H9 (cell line): Measurements from ENCODE around the gene ID4. TPM values are rescaled to one million over a fixed set of nuclear protein-coding genes. Genes with fewer than 3 reads are reported as not detected.

Experiments
- DNase-seq: peaks from one replicate; pipeline ENCODE4 v3.0.0-alpha.2; 2017
- H2AFZ ChIP-seq: one replicate; pipeline ENCODE4 v1.6.1; 2013; ENCODE audit warnings: mild to moderate bottlenecking, low read length, control low read depth, moderate library complexity
- H2AK5ac ChIP-seq: 2 replicates; pipeline ENCODE4 v1.6.1; 2013; ENCODE audit warnings: low read length, control low read depth, mixed read lengths; ENCODE audit not compliant: insufficient read length
- H2BK120ac ChIP-seq: one replicate; pipeline ENCODE4 v1.6.1; 2013; ENCODE audit warnings: low read depth, mild to moderate bottlenecking, low read length, control low read depth, inconsistent platforms; ENCODE audit not compliant: poor library complexity, severe bottlenecking
- H2BK12ac ChIP-seq: 2 replicates; pipeline ENCODE4 v1.6.1; 2013; ENCODE audit warnings: low read length, control low read depth, mixed read lengths, low read depth; ENCODE audit not compliant: insufficient read length
- H2BK15ac ChIP-seq: 2 replicates; pipeline ENCODE4 v1.6.1; 2013; ENCODE audit warnings: low read depth, low read length, control low read depth
- H2BK20ac ChIP-seq: one replicate; pipeline ENCODE4 v1.6.1; 2013; ENCODE audit warnings: low read depth, mild to moderate bottlenecking, low read length, control low read depth, inconsistent platforms; ENCODE audit not compliant: poor library complexity, severe bottlenecking
- H2BK5ac ChIP-seq: 2 replicates; pipeline ENCODE4 v1.6.1; 2013; ENCODE audit warnings: low read length, control low read depth, mixed read lengths; ENCODE audit not compliant: insufficient read length
- H3K14ac ChIP-seq: 2 replicates; pipeline ENCODE4 v1.6.1; 2013; ENCODE audit warnings: low read length, control low read depth; ENCODE audit not compliant: insufficient read depth
- H3K18ac ChIP-seq: 2 replicates; pipeline ENCODE4 v1.6.1; 2013; ENCODE audit warnings: low read depth, mild to moderate bottlenecking, mixed read lengths, low read length, control low read depth; ENCODE audit not compliant: insufficient read length
- H3K23ac ChIP-seq: 2 replicates; pipeline ENCODE4 v1.6.1; 2013; ENCODE audit warnings: low read length, control low read depth, mixed read lengths, low read depth; ENCODE audit not compliant: insufficient read length
- H3K23me2 ChIP-seq: 2 replicates; pipeline ENCODE4 v1.6.1; 2013; ENCODE audit warnings: low read depth, mild to moderate bottlenecking, mixed read lengths, low read length, control low read depth; ENCODE audit not compliant: insufficient read length, poor library complexity, severe bottlenecking
- H3K27ac ChIP-seq: 2 replicates; pipeline ENCODE4 v1.5.1; 2013; ENCODE audit warnings: low read length, control low read depth, mixed read lengths, low read depth; ENCODE audit not compliant: insufficient read length
- H3K27me3 ChIP-seq: 2 replicates; pipeline ENCODE4 v1.6.1; 2013; ENCODE audit warnings: low read length, control low read depth, inconsistent platforms; ENCODE audit not compliant: insufficient read depth
- H3K4ac ChIP-seq: 2 replicates; pipeline ENCODE4 v1.6.1; 2013; ENCODE audit warnings: low read depth, mild to moderate bottlenecking, control low read depth, inconsistent platforms, low read length, moderate library complexity
- H3K4me1 ChIP-seq: 2 replicates; pipeline ENCODE4 v1.6.1; 2013; ENCODE audit warnings: low read length, control low read depth, inconsistent platforms; ENCODE audit not compliant: insufficient read depth
- H3K4me2 ChIP-seq: 2 replicates; pipeline ENCODE4 v1.6.1; 2013; ENCODE audit warnings: low read length, control low read depth, mixed read lengths; ENCODE audit not compliant: insufficient read length, insufficient read depth
- H3K56ac ChIP-seq: 2 replicates; pipeline ENCODE4 v1.6.1; 2013; ENCODE audit warnings: low read depth, mild to moderate bottlenecking, mixed read lengths, low read length, control low read depth; ENCODE audit not compliant: insufficient read length
- H3K79me1 ChIP-seq: 2 replicates; pipeline ENCODE4 v1.6.1; 2013; ENCODE audit warnings: low read depth, mild to moderate bottlenecking, moderate library complexity, low read length, control low read depth, inconsistent platforms; ENCODE audit not compliant: insufficient read depth, poor library complexity, severe bottlenecking
- H3K79me2 ChIP-seq: 2 replicates; pipeline ENCODE4 v1.6.1; 2013; ENCODE audit warnings: low read length, control low read depth, inconsistent platforms; ENCODE audit not compliant: insufficient read depth
- H3K9ac ChIP-seq: 2 replicates; pipeline ENCODE4 v1.6.1; 2013; ENCODE audit warnings: low read length, control low read depth, mixed read lengths; ENCODE audit not compliant: insufficient read length; ENCODE audit errors: extremely low read depth
- H3K9me3 ChIP-seq: one replicate; pipeline ENCODE4 v1.6.1; 2013; ENCODE audit warnings: low read depth, low read length, inconsistent platforms; ENCODE audit not compliant: control insufficient read depth
- H3T11ph ChIP-seq: one replicate; pipeline ENCODE4 v1.6.1; 2013; ENCODE audit warnings: mild to moderate bottlenecking, low read length, control low read depth, inconsistent platforms
- H4K20me1 ChIP-seq: one replicate; pipeline ENCODE4 v1.6.1; 2013; ENCODE audit not compliant: control insufficient read depth, insufficient read length, insufficient read depth
- H4K5ac ChIP-seq: 2 replicates; pipeline ENCODE4 v1.6.1; 2013; ENCODE audit warnings: low read depth, mild to moderate bottlenecking, mixed read lengths, low read length, control low read depth; ENCODE audit not compliant: insufficient read length
- H4K8ac ChIP-seq: replicated peaks from 2 replicates; pipeline ENCODE4 v1.6.1; 2013; ENCODE audit warnings: low read length, control low read depth, mixed read lengths, low read depth; ENCODE audit not compliant: insufficient read length
- H4K91ac ChIP-seq: 2 replicates; pipeline ENCODE4 v1.6.1; 2013; ENCODE audit warnings: low read depth, mild to moderate bottlenecking, moderate library complexity, mixed read lengths, low read length, control low read depth; ENCODE audit not compliant: insufficient read length
- H3K27ac Mint-ChIP-seq, 3 experiments: 2 replicates in 2 of 3; 3 replicates in 1 of 3; pipeline ENCODE4 v1.8.0; 2020 to 2021; ENCODE audit warnings: mixed read lengths in 3 of 3, mild to moderate bottlenecking in 1 of 3, moderate library complexity in 1 of 3
- H3K27me3 Mint-ChIP-seq: 2 replicates; pipeline ENCODE4 v1.8.0; 2021; ENCODE audit warnings: low read depth, mild to moderate bottlenecking, moderate library complexity, mixed read lengths
- H3K36me3 Mint-ChIP-seq, 3 experiments: 2 replicates in 2 of 3; 3 replicates in 1 of 3; pipeline ENCODE4 v1.8.0; 2020 to 2021; ENCODE audit warnings: low read depth in 3 of 3, mixed read lengths in 3 of 3; ENCODE audit not compliant: insufficient read depth in 1 of 3
- H3K4me1 Mint-ChIP-seq, 2 experiments: 2 replicates each; pipeline ENCODE4 v1.8.0; 2020; ENCODE audit warnings: mixed read lengths in 2 of 2
- H3K4me3 Mint-ChIP-seq, 2 experiments: 2 replicates in 1 of 2; 3 replicates in 1 of 2; pipeline ENCODE4 v1.8.0; 2020 to 2021; ENCODE audit warnings: mild to moderate bottlenecking in 2 of 2, mixed read lengths in 2 of 2, moderate library complexity in 1 of 2
- H3K9me3 Mint-ChIP-seq, 2 experiments: 2 replicates in 1 of 2; 3 replicates in 1 of 2; pipeline ENCODE4 v1.8.0; 2020; ENCODE audit warnings: mild to moderate bottlenecking in 2 of 2, mixed read lengths in 2 of 2, moderate library complexity in 1 of 2
- WGBS: extraction: QIAGEN DNeasy Blood & Tissue Kit; methylation state at CpG from one replicate; pipeline ENCODE4 v1.1.7; 2013; ENCODE audit warnings: missing lambda C conversion rate, low lambda C conversion rate, mixed read lengths; ENCODE audit not compliant: insufficient read length; ENCODE audit errors: extremely low coverage; 5-methylcytosine and 5-hydroxymethylcytosine counted together
- total RNA-seq: library from RNA; stranded (reverse); gene quantifications from 2 replicates; pipeline ENCODE4 v1.2.1, GENCODE V29; 2021
- TF ChIP-seq, protein P1 (sequence below): fragments of 200-600 bp; sonication (generic); conservative IDR thresholded peaks from 3 replicates; pipeline ENCODE4 v1.8.0; 2021; ENCODE audit warnings: antibody characterized with exemption, mild to moderate bottlenecking

ID4 gene
- total RNA-seq, 1 experiment from 2014 or later: 14.0 TPM

DNA sequence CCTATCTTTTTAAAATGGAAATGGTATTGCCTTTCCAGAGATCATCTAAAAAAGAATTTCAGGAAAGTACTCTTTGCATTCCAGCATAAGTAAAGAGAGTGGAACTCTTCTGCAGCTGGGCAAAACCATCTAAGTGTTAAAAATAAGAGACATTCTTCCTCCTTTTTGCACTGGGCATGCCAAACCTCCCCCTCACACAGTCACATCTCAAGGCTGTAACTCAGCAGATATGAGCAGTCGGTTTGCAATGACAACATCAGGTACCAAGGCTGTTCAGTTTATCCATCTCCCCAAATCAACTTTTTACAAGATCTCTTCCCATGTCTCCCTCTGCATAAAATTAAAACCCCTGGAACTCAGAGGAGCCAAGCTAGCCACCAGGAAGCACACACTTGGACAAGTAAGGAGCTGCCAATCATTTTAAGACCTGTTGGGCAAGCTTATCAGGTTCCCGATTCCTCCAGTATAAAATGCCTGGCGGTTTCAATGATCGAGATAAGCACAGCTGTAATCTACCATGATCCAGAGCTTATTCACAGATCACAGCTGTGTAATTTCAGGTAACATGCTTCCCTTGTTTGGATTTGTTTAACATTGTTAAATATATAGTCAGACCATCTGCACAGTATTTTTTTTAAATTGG lies 23.2 kb downstream of the ID4 start:
- Histone ChIP-seq H4K91ac (no peak overlapping the region), H3K23ac (no peak overlapping the region), H4K20me1 (no peaks in the 10 kb centered on the region), H3K4me2 (no peak overlapping the region), H3K4ac (no peak overlapping the region), H2BK20ac (no peak overlapping the region), H3K79me2 (no peaks in the 10 kb centered on the region), H2AFZ (no peak overlapping the region), H3K14ac (no peak overlapping the region), H3K27me3 (no peaks in the 10 kb centered on the region), H2BK12ac (no peak overlapping the region), H2BK120ac (no peak overlapping the region), H3T11ph (no peak overlapping the region), H4K5ac (no peak overlapping the region), H3K9ac (no peak overlapping the region), H2BK15ac (no peak overlapping the region), H4K8ac (no peak overlapping the region), H3K18ac (no peak overlapping the region), H2AK5ac (no peak overlapping the region), H3K27ac (no peak overlapping the region), H3K9me3 (no peaks in the 10 kb centered on the region), H3K23me2 (no peaks in the 10 kb centered on the region), H3K56ac (no peak overlapping the region), H2BK5ac (no peak overlapping the region), H3K4me1 (no peaks in the 10 kb centered on the region), H3K79me1 (no peaks in the 10 kb centered on the region)
- H3K27me3 Mint-ChIP-seq: no peaks in the 10 kb centered on the region
- no peaks in the 10 kb centered on the region for H3K36me3 Mint-ChIP-seq
- WGBS: no CpG with 5 or more reads among the region's 4 CpGs
- TF ChIP-seq, protein P1, sequence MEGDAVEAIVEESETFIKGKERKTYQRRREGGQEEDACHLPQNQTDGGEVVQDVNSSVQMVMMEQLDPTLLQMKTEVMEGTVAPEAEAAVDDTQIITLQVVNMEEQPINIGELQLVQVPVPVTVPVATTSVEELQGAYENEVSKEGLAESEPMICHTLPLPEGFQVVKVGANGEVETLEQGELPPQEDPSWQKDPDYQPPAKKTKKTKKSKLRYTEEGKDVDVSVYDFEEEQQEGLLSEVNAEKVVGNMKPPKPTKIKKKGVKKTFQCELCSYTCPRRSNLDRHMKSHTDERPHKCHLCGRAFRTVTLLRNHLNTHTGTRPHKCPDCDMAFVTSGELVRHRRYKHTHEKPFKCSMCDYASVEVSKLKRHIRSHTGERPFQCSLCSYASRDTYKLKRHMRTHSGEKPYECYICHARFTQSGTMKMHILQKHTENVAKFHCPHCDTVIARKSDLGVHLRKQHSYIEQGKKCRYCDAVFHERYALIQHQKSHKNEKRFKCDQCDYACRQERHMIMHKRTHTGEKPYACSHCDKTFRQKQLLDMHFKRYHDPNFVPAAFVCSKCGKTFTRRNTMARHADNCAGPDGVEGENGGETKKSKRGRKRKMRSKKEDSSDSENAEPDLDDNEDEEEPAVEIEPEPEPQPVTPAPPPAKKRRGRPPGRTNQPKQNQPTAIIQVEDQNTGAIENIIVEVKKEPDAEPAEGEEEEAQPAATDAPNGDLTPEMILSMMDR: no peak
- H3K9me3 Mint-ChIP-seq: no peaks in the 10 kb centered on the region
- H3K27ac Mint-ChIP-seq: no peak overlapping the region
- H3K4me3 Mint-ChIP-seq: no peak overlapping the region
- no peak for DNase-seq
- H3K4me1 Mint-ChIP-seq: peaks cover 3 to 6% of the 10 kb centered on the region in 2 experiments; a peak in 1 of 4 replicates
